HG03378 (cell line): ENCODE results near the gene SNAP47.

Experiments
- ATAC-seq: cut with Tn5 transposase; IDR thresholded peaks from one replicate; pipeline ENCODE4 v1.9.1; 2021; ENCODE audit warnings: mild to moderate bottlenecking, moderate library complexity; ENCODE audit not compliant: unreplicated experiment

SNAP47 gene

GRCh38 chr1:227795732-227796131 is 60.5 kb downstream of the SNAP47 start:
- no peak for ATAC-seq

- no peak for ATAC-seq
Measured at GRCh38 chr1:227796359-227796915, 61.2 kb downstream of the SNAP47 start.

- no peak for ATAC-seq
Measured at GRCh38 chr1:227797144-227797543, 61.9 kb downstream of the SNAP47 start.

- no peak for ATAC-seq
Measured at GRCh38 chr1:227797625-227798024, 62.4 kb downstream of the SNAP47 start.

GRCh38 chr1:227798078-227798802 is 63.0 kb downstream of the SNAP47 start:
- ATAC-seq: no peak

GRCh38 chr1:227799756-227800155 is 64.5 kb downstream of the SNAP47 start:
- no peak for ATAC-seq

- ATAC-seq: no peak
Measured at GRCh38 chr1:227803933-227804332, 68.7 kb downstream of the SNAP47 start.

- no peak for ATAC-seq
Measured at GRCh38 chr1:227805606-227806197, 70.5 kb downstream of the SNAP47 start.

- no peak for ATAC-seq
Measured at GRCh38 chr1:227808566-227808965, 73.3 kb downstream of the SNAP47 start.

- no peak for ATAC-seq
Measured at GRCh38 chr1:227809026-227809425, 73.8 kb downstream of the SNAP47 start.

GRCh38 chr1:227813962-227814361 is 78.7 kb downstream of the SNAP47 start:
- no peak for ATAC-seq

- ATAC-seq: no peak
Measured at GRCh38 chr1:227815468-227816409, 80.5 kb downstream of the SNAP47 start, which contains the start of gene PRSS38. Gene PRSS38, plus strand, starts transcription at chr1:227815675. Its CDS starts 42 bp downstream, at chr1:227815717.

- ATAC-seq: no peak
Measured at GRCh38 chr1:227816750-227817446, 81.7 kb downstream of the SNAP47 start.

- no peak for ATAC-seq
Measured at GRCh38 chr1:227823537-227823936, 88.3 kb downstream of the SNAP47 start.

GRCh38 chr1:227824204-227824603 is 89.0 kb downstream of the SNAP47 start:
- ATAC-seq: no peak

- ATAC-seq: no peak
Measured at GRCh38 chr1:227828786-227829185, 93.6 kb downstream of the SNAP47 start.
